ENCODE data around the gene ELK4. TPM values are rescaled to one million over a fixed set of nuclear protein-coding genes. Genes with fewer than 3 reads are reported as not detected.

Gene ELK4
- total and polyA plus RNA-seq, 2 of the 13 experiments (the other 11 are each of a cell fraction or from before 2014, with no cell fraction given) = 8.3 to 13.1 TPM

DNA sequence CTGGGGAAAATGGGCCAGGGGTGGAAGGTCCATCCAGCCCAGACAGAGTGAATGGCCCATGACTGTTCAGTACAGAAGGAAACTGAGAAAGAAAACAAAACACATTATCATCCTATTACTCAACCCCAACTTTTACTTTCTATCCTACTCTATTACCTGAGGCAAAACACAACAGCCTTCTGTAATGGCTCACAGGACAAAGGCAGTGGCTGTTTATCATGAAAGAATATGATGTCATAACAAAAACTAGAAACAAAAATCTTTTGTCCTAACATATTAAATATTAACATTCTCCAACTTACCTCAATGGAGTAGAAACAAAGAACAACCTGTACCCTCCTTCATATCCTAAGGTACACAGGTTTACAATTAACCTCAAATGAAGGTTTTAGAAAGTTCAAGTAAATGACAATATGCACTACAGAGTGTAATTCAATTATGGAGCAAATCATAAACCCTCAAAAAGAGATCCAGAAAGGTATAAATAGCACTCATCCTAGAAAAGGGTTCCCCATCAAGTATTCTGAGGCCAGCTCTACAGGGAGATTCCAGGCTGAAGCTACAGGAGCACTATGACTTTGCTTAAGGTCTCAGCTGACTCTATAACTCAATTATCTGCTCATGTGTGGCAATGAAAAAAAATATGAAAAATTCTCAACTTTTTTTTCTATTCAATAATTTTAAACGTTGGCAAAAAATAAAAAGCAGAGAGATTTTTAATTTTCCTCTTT, 15.1 kb downstream of the ELK4 start (continued):
- TF ChIP-seq ZNF329 (CRISPR knock-in tag; IDR thresholded peaks at IDR 0.05; ENCODE audit: low read depth) = no peak
- TF ChIP-seq MAFF (IDR thresholded peaks at IDR 0.05; ENCODE audit: low read depth, low read length) = no peak
- TF ChIP-seq BATF2 (CRISPR knock-in tag; IDR thresholded peaks at IDR 0.05) = no peak
- TF ChIP-seq, protein P1, sequence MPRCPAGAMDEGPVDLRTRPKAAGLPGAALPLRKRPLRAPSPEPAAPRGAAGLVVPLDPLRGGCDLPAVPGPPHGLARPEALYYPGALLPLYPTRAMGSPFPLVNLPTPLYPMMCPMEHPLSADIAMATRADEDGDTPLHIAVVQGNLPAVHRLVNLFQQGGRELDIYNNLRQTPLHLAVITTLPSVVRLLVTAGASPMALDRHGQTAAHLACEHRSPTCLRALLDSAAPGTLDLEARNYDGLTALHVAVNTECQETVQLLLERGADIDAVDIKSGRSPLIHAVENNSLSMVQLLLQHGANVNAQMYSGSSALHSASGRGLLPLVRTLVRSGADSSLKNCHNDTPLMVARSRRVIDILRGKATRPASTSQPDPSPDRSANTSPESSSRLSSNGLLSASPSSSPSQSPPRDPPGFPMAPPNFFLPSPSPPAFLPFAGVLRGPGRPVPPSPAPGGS (CRISPR knock-in tag; IDR thresholded peaks at IDR 0.05) = no peak
- no peak for TF ChIP-seq ZNF616 (CRISPR knock-in tag; IDR thresholded peaks at IDR 0.05; ENCODE audit: low read depth)
- TF ChIP-seq ZNF235 (CRISPR knock-in tag; IDR thresholded peaks at IDR 0.05; ENCODE audit: borderline replicate concordance) = no peak
- TF ChIP-seq ADNP (CRISPR knock-in tag; IDR thresholded peaks at IDR 0.05) = no peak
- TF ChIP-seq ATRX (CRISPR knock-in tag; IDR thresholded peaks at IDR 0.05; ENCODE audit: borderline replicate concordance) = no peak
- no peak for TF ChIP-seq MTF1 (CRISPR knock-in tag; IDR thresholded peaks at IDR 0.05)
- peak; percentile 31; the same call in 1 of the 2 replicates for TF ChIP-seq HNF1A (IDR thresholded peaks at IDR 0.05; ENCODE audit: low read depth)
- TF ChIP-seq HNF1A (CRISPR knock-in tag; IDR thresholded peaks at IDR 0.05; ENCODE audit: borderline replicate concordance) = no peak
- TF ChIP-seq, protein P2, sequence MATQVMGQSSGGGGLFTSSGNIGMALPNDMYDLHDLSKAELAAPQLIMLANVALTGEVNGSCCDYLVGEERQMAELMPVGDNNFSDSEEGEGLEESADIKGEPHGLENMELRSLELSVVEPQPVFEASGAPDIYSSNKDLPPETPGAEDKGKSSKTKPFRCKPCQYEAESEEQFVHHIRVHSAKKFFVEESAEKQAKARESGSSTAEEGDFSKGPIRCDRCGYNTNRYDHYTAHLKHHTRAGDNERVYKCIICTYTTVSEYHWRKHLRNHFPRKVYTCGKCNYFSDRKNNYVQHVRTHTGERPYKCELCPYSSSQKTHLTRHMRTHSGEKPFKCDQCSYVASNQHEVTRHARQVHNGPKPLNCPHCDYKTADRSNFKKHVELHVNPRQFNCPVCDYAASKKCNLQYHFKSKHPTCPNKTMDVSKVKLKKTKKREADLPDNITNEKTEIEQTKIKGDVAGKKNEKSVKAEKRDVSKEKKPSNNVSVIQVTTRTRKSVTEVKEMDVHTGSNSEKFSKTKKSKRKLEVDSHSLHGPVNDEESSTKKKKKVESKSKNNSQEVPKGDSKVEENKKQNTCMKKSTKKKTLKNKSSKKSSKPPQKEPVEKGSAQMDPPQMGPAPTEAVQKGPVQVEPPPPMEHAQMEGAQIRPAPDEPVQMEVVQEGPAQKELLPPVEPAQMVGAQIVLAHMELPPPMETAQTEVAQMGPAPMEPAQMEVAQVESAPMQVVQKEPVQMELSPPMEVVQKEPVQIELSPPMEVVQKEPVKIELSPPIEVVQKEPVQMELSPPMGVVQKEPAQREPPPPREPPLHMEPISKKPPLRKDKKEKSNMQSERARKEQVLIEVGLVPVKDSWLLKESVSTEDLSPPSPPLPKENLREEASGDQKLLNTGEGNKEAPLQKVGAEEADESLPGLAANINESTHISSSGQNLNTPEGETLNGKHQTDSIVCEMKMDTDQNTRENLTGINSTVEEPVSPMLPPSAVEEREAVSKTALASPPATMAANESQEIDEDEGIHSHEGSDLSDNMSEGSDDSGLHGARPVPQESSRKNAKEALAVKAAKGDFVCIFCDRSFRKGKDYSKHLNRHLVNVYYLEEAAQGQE (IDR thresholded peaks at IDR 0.05; ENCODE audit: borderline replicate concordance in 1 of 2, low read depth in 1 of 2, low read length in 2 of 2) = no peak
- TF ChIP-seq ATF7 (IDR thresholded peaks at IDR 0.05) = peak; percentile 79
- TF ChIP-seq ATF7 (CRISPR knock-in tag; IDR thresholded peaks at IDR 0.05) = no peak
- no peak for TF ChIP-seq DR1 (CRISPR knock-in tag; IDR thresholded peaks at IDR 0.05)
- TF ChIP-seq HNRNPLL (IDR thresholded peaks at IDR 0.05; ENCODE audit: low read depth, low read length, poor library complexity, severe bottlenecking) = no peak
- TF ChIP-seq ZMAT3 (CRISPR knock-in tag; conservative IDR thresholded peaks at IDR 0.05) = no peak
- TF ChIP-seq ZNF816 (CRISPR knock-in tag; IDR thresholded peaks at IDR 0.05; ENCODE audit: borderline replicate concordance) = no peak
- no peak for TF ChIP-seq NCOA5 (CRISPR knock-in tag; IDR thresholded peaks at IDR 0.05)
- no peak for TF ChIP-seq CREB1 (IDR thresholded peaks at IDR 0.05)
- peak; percentile 43; the same call in 1 of the 2 replicates for TF ChIP-seq CREB1 (CRISPR knock-in tag; IDR thresholded peaks at IDR 0.05)
